Endodermal cell (in vitro differentiated cells): ENCODE data around the gene CLIC5. TPM values are rescaled to one million over a fixed set of nuclear protein-coding genes. Genes with fewer than 3 reads are reported as not detected.

Experiments used
- DNase-seq: peaks from one replicate; pipeline ENCODE4 v3.0.0-alpha.2; 2017
- H3K27ac ChIP-seq: 2 replicates; pipeline ENCODE4 v1.5.1; 2013; ENCODE audit warnings: mild to moderate bottlenecking, low read depth, low read length, moderate library complexity
- H3K27me3 ChIP-seq: 2 replicates; pipeline ENCODE4 v1.6.1; 2013; ENCODE audit warnings: mild to moderate bottlenecking, low read length, moderate library complexity; ENCODE audit not compliant: insufficient read depth, control insufficient read depth, poor library complexity, severe bottlenecking
- H3K36me3 ChIP-seq: 2 replicates; pipeline ENCODE4 v1.7.0; 2013; ENCODE audit warnings: mild to moderate bottlenecking, low read length, moderate library complexity; ENCODE audit not compliant: control insufficient read depth, insufficient read depth
- H3K4me1 ChIP-seq: one replicate; pipeline ENCODE4 v1.7.0; 2013; ENCODE audit warnings: low read length; ENCODE audit not compliant: control insufficient read depth, insufficient read depth
- H3K4me3 ChIP-seq: 2 replicates; pipeline ENCODE4 v1.5.1; 2013; ENCODE audit warnings: mild to moderate bottlenecking, low read length, moderate library complexity
- H3K9ac ChIP-seq: 2 replicates; pipeline ENCODE4 v1.6.1; 2013; ENCODE audit warnings: mild to moderate bottlenecking, low read length, moderate library complexity; ENCODE audit not compliant: poor library complexity, severe bottlenecking; ENCODE audit errors: extremely low read depth
- H3K9me3 ChIP-seq: 2 replicates; pipeline ENCODE4 v1.6.1; 2013; ENCODE audit warnings: mild to moderate bottlenecking, low read length, moderate library complexity; ENCODE audit not compliant: control insufficient read depth
- H3K27ac Mint-ChIP-seq: 2 replicates; pipeline ENCODE4 v1.8.0; 2020; ENCODE audit warnings: mixed read lengths
- H3K27me3 Mint-ChIP-seq: 2 replicates; pipeline ENCODE4 v1.8.0; 2021; ENCODE audit warnings: mild to moderate bottlenecking, mixed read lengths; ENCODE audit not compliant: insufficient read depth
- H3K36me3 Mint-ChIP-seq: 2 replicates; pipeline ENCODE4 v1.8.0; 2020; ENCODE audit warnings: low read depth, mixed read lengths
- H3K4me1 Mint-ChIP-seq: 2 replicates; pipeline ENCODE4 v1.8.0; 2020; ENCODE audit warnings: mixed read lengths
- H3K4me3 Mint-ChIP-seq: 2 replicates; pipeline ENCODE4 v1.8.0; 2020; ENCODE audit warnings: mild to moderate bottlenecking, moderate library complexity, mixed read lengths
- H3K9me3 Mint-ChIP-seq: 2 replicates; pipeline ENCODE4 v1.8.0; 2020; ENCODE audit warnings: mild to moderate bottlenecking, mixed read lengths
- WGBS, 2 experiments: methylation state at CpG; one replicate each; pipeline versions ENCODE4 v1.1.5 to v1.1.7; 2013; ENCODE audit warnings: missing lambda C conversion rate in 2 of 2, mixed read lengths in 1 of 2; ENCODE audit not compliant: insufficient coverage in 1 of 2, insufficient read length in 1 of 2; 5-methylcytosine and 5-hydroxymethylcytosine counted together
- total RNA-seq, 2 donors: library from RNA; stranded (reverse); fragmentation: NEBNext Ultra II Directional in 1 of 2; extraction: Animal tissue kit (Norgen Biotek cat#: 25700) in 1 of 2; gene quantifications; 2 replicates in 1 of 2; 3 replicates in 1 of 2; pipeline ENCODE4 v1.2.1, GENCODE V29; 2021
- TF ChIP-seq, protein P1 (sequence below): fragments of 200-600 bp; sonication (generic); conservative IDR thresholded peaks from 2 replicates; pipeline ENCODE4 v1.5.0; 2021; ENCODE audit warnings: antibody characterized with exemption, mild to moderate bottlenecking

The CLIC5 gene
- total RNA-seq, 2 donors from 2014 or later = 0.11 TPM; not detected in 1

DNA sequence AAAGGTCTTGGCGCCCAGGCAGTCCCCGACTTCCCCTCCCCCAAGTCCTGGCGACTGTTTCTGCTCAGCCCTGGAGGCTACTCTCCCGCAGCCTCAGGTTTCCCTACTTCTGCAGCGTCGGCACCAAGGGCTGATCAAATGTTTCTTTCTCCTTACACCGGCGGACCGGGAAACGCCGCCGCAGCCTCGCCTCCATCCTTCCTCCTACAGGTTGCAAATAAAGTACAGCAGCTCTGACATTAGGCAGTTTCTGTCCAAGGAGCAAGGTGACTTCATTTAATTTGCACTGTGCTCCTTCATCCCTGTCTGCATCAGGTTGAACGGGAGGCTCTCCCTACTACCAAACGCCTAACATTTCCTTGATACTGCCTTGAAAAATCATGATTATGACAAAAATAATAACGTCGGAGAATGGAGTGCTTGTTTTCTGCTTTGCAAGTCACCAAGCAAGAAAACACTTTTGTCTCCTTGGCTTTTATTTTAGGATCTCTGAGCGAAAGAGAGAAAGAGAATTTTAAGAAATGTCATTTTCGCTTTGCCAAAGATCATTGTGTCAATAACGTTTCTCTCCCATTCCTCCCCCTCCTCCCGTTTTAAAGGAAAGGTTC lies 1.0 kb downstream of the CLIC5 start:
- H3K4me1 Mint-ChIP-seq = peaks cover 32% of the 10 kb centered on the region
- H3K27me3 Mint-ChIP-seq = peaks cover 59% of the 10 kb centered on the region
- no peaks in the 10 kb centered on the region for H3K36me3 Mint-ChIP-seq
- no peaks in the 10 kb centered on the region for H3K36me3 ChIP-seq
- peak; percentile 79 for DNase-seq
- H3K9me3 Mint-ChIP-seq = peaks cover 4% of the 10 kb centered on the region
- no peak overlapping the region for H3K9ac ChIP-seq
- H3K27ac Mint-ChIP-seq = no peak overlapping the region
- TF ChIP-seq, protein P1, sequence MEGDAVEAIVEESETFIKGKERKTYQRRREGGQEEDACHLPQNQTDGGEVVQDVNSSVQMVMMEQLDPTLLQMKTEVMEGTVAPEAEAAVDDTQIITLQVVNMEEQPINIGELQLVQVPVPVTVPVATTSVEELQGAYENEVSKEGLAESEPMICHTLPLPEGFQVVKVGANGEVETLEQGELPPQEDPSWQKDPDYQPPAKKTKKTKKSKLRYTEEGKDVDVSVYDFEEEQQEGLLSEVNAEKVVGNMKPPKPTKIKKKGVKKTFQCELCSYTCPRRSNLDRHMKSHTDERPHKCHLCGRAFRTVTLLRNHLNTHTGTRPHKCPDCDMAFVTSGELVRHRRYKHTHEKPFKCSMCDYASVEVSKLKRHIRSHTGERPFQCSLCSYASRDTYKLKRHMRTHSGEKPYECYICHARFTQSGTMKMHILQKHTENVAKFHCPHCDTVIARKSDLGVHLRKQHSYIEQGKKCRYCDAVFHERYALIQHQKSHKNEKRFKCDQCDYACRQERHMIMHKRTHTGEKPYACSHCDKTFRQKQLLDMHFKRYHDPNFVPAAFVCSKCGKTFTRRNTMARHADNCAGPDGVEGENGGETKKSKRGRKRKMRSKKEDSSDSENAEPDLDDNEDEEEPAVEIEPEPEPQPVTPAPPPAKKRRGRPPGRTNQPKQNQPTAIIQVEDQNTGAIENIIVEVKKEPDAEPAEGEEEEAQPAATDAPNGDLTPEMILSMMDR = peak; percentile 20
- peaks cover 14% of the 10 kb centered on the region for H3K9me3 ChIP-seq
- H3K27me3 ChIP-seq = peaks cover 52% of the 10 kb centered on the region
- H3K27ac ChIP-seq = no peak overlapping the region
- peak overlapping the region; percentile 79 for H3K4me3 ChIP-seq
- peak overlapping the region; percentile 55 for H3K4me3 Mint-ChIP-seq
- 2 to 5% methylated on average over 11 to 21 of the region's 21 CpGs for WGBS, 2 experiments
- peaks cover 6% of the 10 kb centered on the region for H3K4me1 ChIP-seq

DNA sequence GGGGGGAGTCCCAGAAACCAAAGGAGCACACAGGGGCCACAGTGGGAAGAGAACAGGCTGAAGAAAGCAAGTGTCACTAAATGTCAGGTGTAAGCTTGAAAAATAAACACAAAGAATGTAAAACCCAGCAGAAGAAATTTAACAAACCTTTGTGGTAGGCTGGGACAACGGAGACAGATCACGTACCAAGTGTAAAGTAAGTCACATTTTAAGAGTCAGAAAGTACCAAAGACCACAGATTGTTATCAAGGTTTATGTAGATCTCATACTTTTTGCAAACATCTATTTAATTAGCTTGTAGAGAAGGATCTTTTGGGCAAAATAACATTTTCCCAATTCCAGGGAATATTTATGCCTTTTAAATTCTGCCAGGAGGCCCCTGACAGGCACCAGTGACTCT lies 1.6 kb downstream of the CLIC5 start:
- H3K4me3 Mint-ChIP-seq = peak overlapping the region; percentile 55
- WGBS, 2 experiments = 71 to 73% methylated on average over 2 of the region's 2 CpGs

DNA sequence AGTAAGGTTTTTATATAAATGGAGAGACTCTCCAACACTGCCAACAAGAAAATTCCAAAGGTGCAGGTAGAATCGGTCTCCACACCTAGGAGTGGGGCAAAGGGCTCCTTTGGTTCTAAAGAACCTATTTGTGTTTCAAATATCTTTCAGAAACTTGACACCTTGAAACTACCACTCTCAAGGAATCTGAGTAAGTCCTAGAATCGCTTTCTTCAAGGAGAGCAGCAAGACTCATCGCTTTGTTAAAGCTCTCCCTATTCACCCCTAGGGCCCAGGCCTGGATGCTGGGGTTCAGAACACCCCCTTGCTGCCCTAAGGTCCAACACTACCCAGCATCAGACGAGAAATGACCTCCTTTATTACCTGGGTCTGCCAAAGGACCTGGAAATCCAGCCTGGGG lies 2.0 kb downstream of the CLIC5 start:
- Histone ChIP-seq H3K9ac (no peak overlapping the region), H3K27ac (no peak overlapping the region), H3K9me3 (peaks cover 14% of the 10 kb centered on the region), H3K27me3 (peaks cover 52% of the 10 kb centered on the region), H3K36me3 (no peaks in the 10 kb centered on the region), H3K4me3 (no peak overlapping the region), H3K4me1 (peaks cover 6% of the 10 kb centered on the region)
- Mint-ChIP-seq H3K9me3 (peaks cover 4% of the 10 kb centered on the region), H3K36me3 (no peaks in the 10 kb centered on the region), H3K27ac (no peak overlapping the region), H3K4me3 (no peak overlapping the region), H3K27me3 (peaks cover 61% of the 10 kb centered on the region), H3K4me1 (peaks cover 32% of the 10 kb centered on the region)
- no peak for DNase-seq
- TF ChIP-seq, protein P1 = no peak
- 52 to 60% methylated on average over 2 to 4 of the region's 4 CpGs for WGBS, 2 experiments

More for the DNA sequence above, 1.6 kb downstream of the CLIC5 start:
- Mint-ChIP-seq H3K4me1 (peaks cover 32% of the 10 kb centered on the region), H3K27me3 (peaks cover 61% of the 10 kb centered on the region), H3K27ac (no peak overlapping the region), H3K36me3 (no peaks in the 10 kb centered on the region), H3K9me3 (peaks cover 4% of the 10 kb centered on the region)
- TF ChIP-seq, protein P1 = no peak
- H3K9ac ChIP-seq = no peak overlapping the region
- peaks cover 6% of the 10 kb centered on the region for H3K4me1 ChIP-seq
- peaks cover 14% of the 10 kb centered on the region for H3K9me3 ChIP-seq
- H3K4me3 ChIP-seq = peak overlapping the region; percentile 79
- no peaks in the 10 kb centered on the region for H3K36me3 ChIP-seq
- H3K27ac ChIP-seq = no peak overlapping the region
- DNase-seq = no peak
- H3K27me3 ChIP-seq = peaks cover 52% of the 10 kb centered on the region
